Tongue (tissue), 2 donors: ENCODE data around the gene GGA3. TPM values are rescaled to one million over a fixed set of nuclear protein-coding genes. Genes with fewer than 3 reads are reported as not detected.
"Not testable (repeated sequence)": the region's sequence is repeated elsewhere in the genome, so short reads cannot be mapped to it uniquely, and the experiment has no call there.

Experiments used
- DNase-seq: peaks from one replicate; pipeline ENCODE4 v3.0.0-alpha.2; 2015
- total RNA-seq: library from RNA; depleted of rRNA; stranded (reverse); fragments of >200 nt; gene quantifications from one replicate; pipeline ENCODE4 v1.2.3, GENCODE V29; 2014

Gene GGA3, protein sequence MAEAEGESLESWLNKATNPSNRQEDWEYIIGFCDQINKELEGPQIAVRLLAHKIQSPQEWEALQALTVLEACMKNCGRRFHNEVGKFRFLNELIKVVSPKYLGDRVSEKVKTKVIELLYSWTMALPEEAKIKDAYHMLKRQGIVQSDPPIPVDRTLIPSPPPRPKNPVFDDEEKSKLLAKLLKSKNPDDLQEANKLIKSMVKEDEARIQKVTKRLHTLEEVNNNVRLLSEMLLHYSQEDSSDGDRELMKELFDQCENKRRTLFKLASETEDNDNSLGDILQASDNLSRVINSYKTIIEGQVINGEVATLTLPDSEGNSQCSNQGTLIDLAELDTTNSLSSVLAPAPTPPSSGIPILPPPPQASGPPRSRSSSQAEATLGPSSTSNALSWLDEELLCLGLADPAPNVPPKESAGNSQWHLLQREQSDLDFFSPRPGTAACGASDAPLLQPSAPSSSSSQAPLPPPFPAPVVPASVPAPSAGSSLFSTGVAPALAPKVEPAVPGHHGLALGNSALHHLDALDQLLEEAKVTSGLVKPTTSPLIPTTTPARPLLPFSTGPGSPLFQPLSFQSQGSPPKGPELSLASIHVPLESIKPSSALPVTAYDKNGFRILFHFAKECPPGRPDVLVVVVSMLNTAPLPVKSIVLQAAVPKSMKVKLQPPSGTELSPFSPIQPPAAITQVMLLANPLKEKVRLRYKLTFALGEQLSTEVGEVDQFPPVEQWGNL
- total RNA-seq, result 21.0 TPM

DNA sequence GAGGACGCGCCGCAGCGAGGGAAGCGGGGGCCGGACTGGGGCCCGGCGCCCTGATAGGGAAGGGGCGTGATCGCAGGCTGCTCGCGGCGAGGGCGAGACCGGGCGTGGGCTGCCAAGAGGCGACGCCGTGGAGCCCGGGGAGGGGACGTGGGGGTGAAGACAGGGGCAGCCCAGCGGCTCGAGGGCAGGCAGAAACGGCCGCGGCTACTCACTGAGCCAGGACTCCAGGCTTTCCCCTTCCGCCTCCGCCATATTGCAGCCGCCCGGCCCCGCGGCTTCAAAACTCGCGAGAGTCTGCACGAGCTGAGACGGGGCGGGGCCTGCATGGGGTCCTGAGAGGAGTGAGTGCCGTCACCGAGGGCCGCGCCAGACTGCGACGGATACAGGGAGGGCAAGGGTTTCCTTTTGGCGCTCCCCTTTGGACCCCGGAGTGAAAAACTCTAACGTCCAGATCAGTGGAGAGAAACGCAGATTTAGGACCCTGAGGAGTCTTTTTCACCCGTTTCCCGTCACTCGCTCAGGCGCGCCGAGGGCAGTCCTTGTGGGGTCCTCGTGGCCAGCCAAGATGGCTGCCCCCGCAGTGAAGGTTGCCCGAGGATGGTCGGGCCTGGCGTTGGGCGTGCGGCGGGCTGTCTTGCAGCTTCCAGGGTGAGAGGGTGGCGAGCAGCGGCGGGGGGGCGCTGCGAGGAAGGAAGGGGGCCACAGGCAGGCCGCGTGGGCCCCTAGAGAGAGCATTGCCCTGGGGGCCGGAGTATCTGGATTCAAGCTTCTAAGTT, at the start of gene GGA3, which contains the start of gene MRPS7:
GGA3 (minus strand) TSS at position 271 of the 776 bp plus-strand sequence; CDS start at position 252, 19 bp downstream.
MRPS7 (plus strand) TSS at position 544 of the 776 bp plus-strand sequence; CDS start at position 566, 22 bp downstream.
- DNase-seq, result peak; percentile 98

- DNase-seq, result no peak
Measured at GRCh38 chr17:75308732-75309629, 47.6 kb upstream of the GGA3 start.

- DNase-seq, result no peak
Measured at GRCh38 chr17:75307957-75308731, 46.7 kb upstream of the GGA3 start.

- DNase-seq, result no peak
Measured at GRCh38 chr17:75301502-75302206, 40.2 kb upstream of the GGA3 start.

- DNase-seq, result no peak
Measured at GRCh38 chr17:75301049-75301448, 39.6 kb upstream of the GGA3 start.

GRCh38 chr17:75300280-75300679, 38.9 kb upstream of the GGA3 start:
- no peak for DNase-seq

GRCh38 chr17:75295201-75296158, 34.1 kb upstream of the GGA3 start:
- peak; percentile 17 for DNase-seq

GRCh38 chr17:75292810-75293448, 31.5 kb upstream of the GGA3 start:
- not testable (repeated sequence) for DNase-seq

- DNase-seq, result peak; percentile 59
Measured at GRCh38 chr17:75289832-75290337, 28.5 kb upstream of the GGA3 start.

DNA sequence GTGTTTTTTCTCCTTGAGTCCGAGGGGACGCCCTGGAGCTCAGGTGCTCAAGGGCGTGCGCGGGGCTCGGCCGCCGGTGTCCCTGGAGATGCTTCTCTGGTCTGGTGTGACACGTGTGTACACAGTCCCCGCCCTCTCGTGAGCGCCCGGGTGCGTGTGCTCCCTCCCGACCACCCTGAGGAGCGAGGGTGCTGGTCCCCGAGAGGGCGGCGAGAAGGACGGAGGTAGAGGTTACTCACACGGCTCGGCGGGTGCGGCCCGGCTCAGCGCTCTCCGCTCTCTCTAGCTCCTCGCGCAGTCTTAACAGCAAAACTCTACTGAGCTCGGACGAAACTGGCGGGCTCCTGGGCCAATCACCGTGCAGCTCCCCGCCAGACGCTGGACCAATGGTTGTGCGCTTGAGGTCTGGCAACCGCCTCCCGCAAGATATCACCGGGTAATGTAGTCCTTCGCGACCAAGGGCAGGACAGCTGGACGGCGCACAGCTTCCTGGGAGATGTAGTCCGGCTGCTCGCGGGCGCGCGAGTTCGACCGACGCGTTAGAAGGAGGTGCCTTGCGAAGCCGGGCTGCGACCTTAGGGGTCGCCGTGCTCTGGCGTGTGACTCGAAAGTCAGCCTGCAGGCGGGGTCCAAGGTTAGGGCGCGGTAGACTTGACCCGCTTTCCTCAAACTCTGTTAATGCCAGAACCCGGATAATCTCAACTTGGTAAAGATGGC, 27.9 kb upstream of the GGA3 start, which contains the start of gene SLC25A19:
SLC25A19 (minus strand) TSS at position 319 of the 717 bp plus-strand sequence. CDS start 2,669 bp downstream, outside the sequence.
- DNase-seq, result peak; percentile 99

- DNase-seq, result no peak
Measured at GRCh38 chr17:75288770-75289114, 27.3 kb upstream of the GGA3 start.

DNA sequence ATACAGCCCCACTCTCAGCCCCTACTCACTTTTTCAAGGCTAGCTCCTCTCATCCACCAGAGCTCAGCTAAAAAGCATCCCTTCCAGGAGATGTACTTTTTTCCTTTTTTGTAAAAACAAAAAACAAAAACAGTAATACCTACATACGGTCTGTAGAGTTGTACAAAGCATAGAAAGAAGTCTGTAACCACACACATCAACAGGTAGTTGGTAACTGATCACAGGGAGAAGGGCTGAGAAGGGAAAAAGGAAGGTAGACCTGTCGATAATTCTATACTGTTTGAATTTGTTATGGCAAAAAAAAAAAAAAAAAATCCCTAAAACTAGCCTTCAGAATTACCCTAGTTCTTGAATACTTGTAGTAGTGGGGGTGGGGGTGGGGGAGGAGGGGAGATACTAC, 27.0 kb upstream of the GGA3 start:
- DNase-seq, result no peak

DNA sequence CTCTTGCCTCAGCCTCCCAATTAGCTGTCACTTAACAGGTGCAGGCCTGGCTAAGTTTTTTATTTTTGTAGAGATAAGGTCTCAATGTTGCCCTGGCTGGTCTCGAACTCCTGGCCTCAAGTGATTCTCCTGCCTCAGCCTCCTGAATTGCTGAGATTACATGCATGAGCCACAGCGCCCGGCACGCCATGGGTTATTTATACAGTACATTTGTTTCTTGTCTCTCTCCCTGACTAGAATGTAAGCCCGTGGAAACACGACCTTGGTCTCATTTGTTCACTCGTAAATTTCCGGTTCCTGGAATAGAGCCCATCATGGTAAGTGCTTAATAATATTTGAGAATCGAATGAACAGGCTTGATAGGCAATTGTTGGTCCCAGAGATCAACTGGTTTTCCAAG, 25.8 kb upstream of the GGA3 start:
- no peak for DNase-seq

DNA sequence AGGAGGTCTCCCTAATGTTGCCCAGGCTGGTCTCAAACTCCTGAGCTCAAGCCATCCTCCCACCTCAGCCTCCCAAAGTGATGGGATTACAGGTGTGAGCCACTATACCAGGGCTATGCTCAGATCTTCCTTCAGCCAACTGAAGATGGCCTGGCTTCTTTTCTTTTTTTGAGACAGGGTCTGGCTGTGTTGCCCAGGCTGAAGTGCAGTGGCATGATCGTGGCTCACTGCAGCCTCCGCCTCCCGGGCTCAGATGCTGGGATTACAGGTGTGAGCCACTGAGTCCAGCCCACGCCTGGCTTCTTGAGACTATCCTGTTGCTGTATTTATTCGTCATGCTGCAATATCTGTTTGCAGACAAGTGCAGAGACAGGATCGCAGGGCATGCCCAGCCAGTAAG, 23.7 kb upstream of the GGA3 start:
- DNase-seq, result no peak

GRCh38 chr17:75280189-75280588, 18.8 kb upstream of the GGA3 start:
- DNase-seq, result not testable (repeated sequence)

DNA sequence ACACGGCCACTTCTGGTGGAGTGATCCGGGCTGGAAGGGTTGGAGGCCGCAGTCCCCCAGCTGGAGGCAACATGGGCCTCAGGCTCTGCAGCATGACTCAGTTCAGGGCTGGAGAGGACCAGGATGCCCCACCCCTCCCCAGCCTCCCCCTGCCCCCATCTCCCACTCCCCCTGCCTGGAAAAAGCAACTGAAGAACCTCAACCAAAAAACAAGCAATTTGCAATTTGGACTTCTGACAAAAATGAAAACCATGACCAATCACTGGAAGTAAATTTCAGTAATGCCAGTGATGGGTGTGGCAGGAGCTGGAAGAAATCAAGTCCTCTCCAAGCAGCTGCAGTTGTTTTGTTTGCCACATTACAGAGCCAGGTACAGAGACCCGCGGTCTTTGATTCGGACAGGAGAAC, 16.3 kb upstream of the GGA3 start:
- peak; percentile 74 for DNase-seq
